Fibroblast of lung (primary cell): ENCODE measurements around the gene FOXI3.

Experiments
- CTCF ChIP-seq, 2 donors: IDR thresholded peaks in 1 of 2; conservative IDR thresholded peaks in 1 of 2; 1 replicate in 1 of 2; 2 replicates in 1 of 2; pipeline ENCODE4 v1.5.1; 2011 to 2012; ENCODE audit warnings: low read length in 2 of 2, control low read depth in 1 of 2, inconsistent platforms in 1 of 2, low read depth in 1 of 2, mild to moderate bottlenecking in 1 of 2
- EZH2 ChIP-seq: IDR thresholded peaks from 2 replicates; pipeline ENCODE4 v1.5.1; 2012; ENCODE audit warnings: low read length, control low read depth, mild to moderate bottlenecking; ENCODE audit errors: missing control alignments

- no peak for TF ChIP-seq CTCF (conservative IDR thresholded peaks at IDR 0.05 in 1 of 2, IDR thresholded peaks at IDR 0.05 in 1 of 2; ENCODE audit: low read depth in 1 of 2, low read length in 2 of 2)
- TF ChIP-seq EZH2, result no peak
These were observed 52.3 kb downstream of the FOXI3 start for GRCh38 chr2:88400037-88400767.
